ENCODE results near the gene ZNF775. TPM values are rescaled to one million over a fixed set of nuclear protein-coding genes. Genes with fewer than 3 reads are reported as not detected.

The ZNF775 gene
- total and polyA plus RNA-seq, 2 of the 13 experiments (the other 11 are each of a cell fraction or from before 2014, with no cell fraction given) = 3.1 to 3.2 TPM

- TF ChIP-seq THAP11 (CRISPR knock-in tag; IDR thresholded peaks at IDR 0.05) = peak; percentile 65
- TF ChIP-seq ZXDC (CRISPR knock-in tag; IDR thresholded peaks at IDR 0.05) = 0 out of 2 replicates have a peak, but pooled peaks have one; percentile 69
- no peak for TF ChIP-seq BRD4 (CRISPR knock-in tag; IDR thresholded peaks at IDR 0.05)
- TF ChIP-seq ZNF556 (CRISPR knock-in tag; IDR thresholded peaks at IDR 0.05; ENCODE audit: borderline replicate concordance) = peak; percentile 42; the same call in 1 of the 2 replicates
- no peak for TF ChIP-seq ZNF761 (CRISPR knock-in tag; conservative IDR thresholded peaks at IDR 0.05)
- peak; percentile 60 for TF ChIP-seq ZNF687 (CRISPR knock-in tag; IDR thresholded peaks at IDR 0.05)
- no peak for TF ChIP-seq HNRNPH1 (optimal IDR thresholded peaks at IDR 0.05; ENCODE audit: low read depth, low read length)
- TF ChIP-seq FLYWCH1 (CRISPR knock-in tag; IDR thresholded peaks at IDR 0.05) = no peak
- TF ChIP-seq HIC2 (CRISPR knock-in tag; IDR thresholded peaks at IDR 0.05; ENCODE audit: low read depth) = no peak
- TF ChIP-seq TEF (CRISPR knock-in tag; IDR thresholded peaks at IDR 0.05) = no peak
- TF ChIP-seq ZNF33B (CRISPR knock-in tag; IDR thresholded peaks at IDR 0.05) = no peak
- TF ChIP-seq ZNF776 (CRISPR knock-in tag; IDR thresholded peaks at IDR 0.05) = no peak
- no peak for TF ChIP-seq HOXD1 (CRISPR knock-in tag; IDR thresholded peaks at IDR 0.05)
- no peak for TF ChIP-seq ZNF367 (CRISPR knock-in tag; IDR thresholded peaks at IDR 0.05; ENCODE audit: borderline replicate concordance)
- no peak for TF ChIP-seq YEATS4 (CRISPR knock-in tag; IDR thresholded peaks at IDR 0.05; ENCODE audit: borderline replicate concordance)
- TF ChIP-seq KDM6A (CRISPR knock-in tag; IDR thresholded peaks at IDR 0.05; ENCODE audit: low read depth) = peak; percentile 70; the same call in 1 of the 2 replicates
- TF ChIP-seq ZNF841 (CRISPR knock-in tag; IDR thresholded peaks at IDR 0.05; ENCODE audit: borderline replicate concordance) = no peak
- no peak for TF ChIP-seq NONO (IDR thresholded peaks at IDR 0.05)
- peak; percentile 63; the same call in 1 of the 2 replicates for TF ChIP-seq NONO (CRISPR knock-in tag; conservative IDR thresholded peaks at IDR 0.05)
- TF ChIP-seq ZNF747 (CRISPR knock-in tag; IDR thresholded peaks at IDR 0.05; ENCODE audit: borderline replicate concordance) = no peak
Measured at GRCh38 chr7:150415161-150416153, 36.3 kb downstream of the ZNF775 start (continued).
